SHP77 treated with DMSO at 0.1 percent for 48 hours (cell line): ENCODE measurements around the gene FNBP1.
"Not testable (repeated sequence)": the region's sequence is repeated elsewhere in the genome, so short reads cannot be mapped to it uniquely, and the experiment has no call there.

Source experiments
- DNase-seq: peaks from one replicate; lab custom pipeline; 2025; lab: John Stamatoyannopoulos, UW

Gene FNBP1

GRCh38 chr9:129953736-129954135 is 89.3 kb downstream of the FNBP1 start:
- DNase-seq: no peak

- no peak for DNase-seq
Observed at GRCh38 chr9:129952337-129952736, 90.7 kb downstream of the FNBP1 start.

GRCh38 chr9:129949821-129950220 is 93.2 kb downstream of the FNBP1 start:
- no peak for DNase-seq

- DNase-seq: not testable (repeated sequence)
Observed at GRCh38 chr9:129948626-129949025, 94.4 kb downstream of the FNBP1 start.

GRCh38 chr9:129946246-129946995 is 96.6 kb downstream of the FNBP1 start:
- no peak for DNase-seq

- no peak for DNase-seq
Observed at GRCh38 chr9:129945314-129945713, 97.7 kb downstream of the FNBP1 start.

GRCh38 chr9:129944506-129945116 is 98.4 kb downstream of the FNBP1 start:
- no peak for DNase-seq

- no peak for DNase-seq
Observed at GRCh38 chr9:129939431-129939830, 103.6 kb downstream of the FNBP1 start.

GRCh38 chr9:129938291-129938979 is 104.6 kb downstream of the FNBP1 start:
- no peak for DNase-seq

- not testable (repeated sequence) for DNase-seq
Observed at GRCh38 chr9:129937879-129938278, 105.1 kb downstream of the FNBP1 start.

GRCh38 chr9:129936222-129936621 is 106.8 kb downstream of the FNBP1 start:
- no peak for DNase-seq

- no peak for DNase-seq
Observed at GRCh38 chr9:129934780-129935179, 108.2 kb downstream of the FNBP1 start.

- no peak for DNase-seq
Observed at GRCh38 chr9:129934041-129934591, 108.9 kb downstream of the FNBP1 start.

GRCh38 chr9:129933185-129934040 is 109.6 kb downstream of the FNBP1 start:
- DNase-seq: no peak

GRCh38 chr9:129932303-129933151 is 110.5 kb downstream of the FNBP1 start:
- DNase-seq: no peak

- DNase-seq: no peak
Observed at GRCh38 chr9:129930743-129931142, 112.2 kb downstream of the FNBP1 start.

- DNase-seq: no peak
Observed at GRCh38 chr9:129929496-129930125, 113.4 kb downstream of the FNBP1 start.

GRCh38 chr9:129923589-129923988 is 119.4 kb downstream of the FNBP1 start:
- no peak for DNase-seq

- DNase-seq: no peak
Observed at GRCh38 chr9:129921905-129922304, 121.1 kb downstream of the FNBP1 start.

GRCh38 chr9:129919841-129920240 is 123.1 kb downstream of the FNBP1 start:
- no peak for DNase-seq
